PC-9 (cell line): ENCODE measurements around the gene HLCS.

Experiments
- CTCF ChIP-seq: fragments of 200-600 bp; sonication (generic); conservative IDR thresholded peaks from 2 replicates; pipeline ENCODE4 v1.6.1; 2017; ENCODE audit warnings: mixed run types, antibody characterized with exemption, mild to moderate bottlenecking, moderate library complexity
- EZH2 ChIP-seq: fragments of 200-600 bp; sonication (generic); IDR thresholded peaks from 2 replicates; pipeline ENCODE4 v1.8.0; 2017; ENCODE audit warnings: antibody characterized with exemption, low read depth

GRCh38 chr21:36704958-36705678 is 261.4 kb downstream of the HLCS start:
- no peak for TF ChIP-seq CTCF
- TF ChIP-seq EZH2: no peak
